ENCODE measurements around the gene PPIF. TPM values are rescaled to one million over a fixed set of nuclear protein-coding genes. Genes with fewer than 3 reads are reported as not detected.
A peak's percentile ranks its signal among the peaks of the same experiment; 100 is the strongest.

The PPIF gene
- total and polyA plus RNA-seq, 7 donors = 44.6 to 297 (median 85.9) TPM

GRCh38 chr10:79357180-79357579 is 9.9 kb downstream of the PPIF start:
- Histone ChIP-seq H3K36me3 (ENCODE audit: insufficient read depth in 1 of 2, low read depth in 1 of 2) (peaks cover 3 to 43% of the 10 kb centered on the region in 2 donors), H3K4me3 (no peak overlapping the region), H3K9me3 (no peaks in the 10 kb centered on the region), H3K4me1 (peaks cover 13% of the 10 kb centered on the region), H3K27me3 (ENCODE audit: insufficient read depth in 3 of 3, low read length in 2 of 3) (no peaks in the 10 kb centered on the region), H3K27ac (no peak overlapping the region)
- TF ChIP-seq CTCF (IDR thresholded peaks at IDR 0.05) = no peak
- ATAC-seq (no peak), DNase-seq (no peak)
- intact Hi-C loops (cut with DNase I) = loop anchor here in 1 of 2 donors (5.0 kb wide), 1 partner anchor 245 kb away; no protein-coding TSS in a partner anchor
- WGBS, 3 donors = 95 to 98% (median 96%) methylated on average over 9 of the region's 9 CpGs

DNA sequence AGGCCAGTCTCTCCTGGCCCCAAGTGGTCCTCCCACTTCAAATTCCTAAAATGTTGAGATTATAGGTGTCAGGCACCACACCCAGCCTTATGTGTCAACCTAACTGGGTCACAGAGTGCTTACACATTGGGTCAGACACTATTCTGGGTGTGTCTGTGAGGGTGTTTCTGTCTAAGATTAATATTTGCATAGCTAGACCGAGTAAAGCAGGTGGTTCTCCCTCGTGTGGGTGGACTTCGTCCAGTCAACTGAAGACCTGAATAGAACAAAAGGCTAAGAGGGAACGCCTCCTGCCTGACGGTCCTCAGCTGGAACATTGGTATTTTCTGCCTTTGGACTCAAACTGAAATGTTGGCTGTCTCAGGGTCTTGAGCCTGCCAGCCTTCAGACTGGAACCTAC is 11.5 kb downstream of the PPIF start:
- TF ChIP-seq CTCF (IDR thresholded peaks at IDR 0.05) = no peak
- no peak overlapping the region for H3K4me3 ChIP-seq
- ATAC-seq (peak; percentile 86 to 97 (median 94)), DNase-seq (peak in 1 of 2 donors; percentile 46)
- peaks cover 3 to 27% of the 10 kb centered on the region in 2 donors for H3K36me3 ChIP-seq (ENCODE audit: insufficient read depth in 1 of 2, low read depth in 1 of 2)
- H3K9me3 ChIP-seq = no peaks in the 10 kb centered on the region
- H3K27ac ChIP-seq = peak overlapping the region; percentile 56
- intact Hi-C loops (cut with DNase I) = loop anchor here in 1 of 2 donors (5.0 kb wide), 1 partner anchor 243 kb away; no protein-coding TSS in a partner anchor
- no peaks in the 10 kb centered on the region for H3K27me3 ChIP-seq (ENCODE audit: insufficient read depth in 3 of 3, low read length in 2 of 3)
- WGBS, 3 donors = 36 to 51% (median 45%) methylated on average over 5 of the region's 5 CpGs
- H3K4me1 ChIP-seq = peaks cover 9% of the 10 kb centered on the region

- 88 to 92% (median 91%) methylated on average over 6 of the region's 6 CpGs for WGBS, 3 donors
- Histone ChIP-seq H3K27me3 (ENCODE audit: insufficient read depth in 3 of 3, low read length in 2 of 3) (no peaks in the 10 kb centered on the region), H3K4me1 (peaks cover 9% of the 10 kb centered on the region), H3K9me3 (no peaks in the 10 kb centered on the region), H3K36me3 (ENCODE audit: insufficient read depth in 1 of 2, low read depth in 1 of 2) (peaks cover 3 to 15% of the 10 kb centered on the region in 2 donors), H3K4me3 (no peak overlapping the region), H3K27ac (no peak overlapping the region)
- DNase-seq (no peak), ATAC-seq (no peak)
- TF ChIP-seq CTCF (IDR thresholded peaks at IDR 0.05) = no peak
- intact Hi-C loops (cut with DNase I) = loop anchor here in 1 of 2 donors (5.0 kb wide), 1 partner anchor 242 kb away; no protein-coding TSS in a partner anchor
Measured at GRCh38 chr10:79359816-79360498, 12.7 kb downstream of the PPIF start.

DNA sequence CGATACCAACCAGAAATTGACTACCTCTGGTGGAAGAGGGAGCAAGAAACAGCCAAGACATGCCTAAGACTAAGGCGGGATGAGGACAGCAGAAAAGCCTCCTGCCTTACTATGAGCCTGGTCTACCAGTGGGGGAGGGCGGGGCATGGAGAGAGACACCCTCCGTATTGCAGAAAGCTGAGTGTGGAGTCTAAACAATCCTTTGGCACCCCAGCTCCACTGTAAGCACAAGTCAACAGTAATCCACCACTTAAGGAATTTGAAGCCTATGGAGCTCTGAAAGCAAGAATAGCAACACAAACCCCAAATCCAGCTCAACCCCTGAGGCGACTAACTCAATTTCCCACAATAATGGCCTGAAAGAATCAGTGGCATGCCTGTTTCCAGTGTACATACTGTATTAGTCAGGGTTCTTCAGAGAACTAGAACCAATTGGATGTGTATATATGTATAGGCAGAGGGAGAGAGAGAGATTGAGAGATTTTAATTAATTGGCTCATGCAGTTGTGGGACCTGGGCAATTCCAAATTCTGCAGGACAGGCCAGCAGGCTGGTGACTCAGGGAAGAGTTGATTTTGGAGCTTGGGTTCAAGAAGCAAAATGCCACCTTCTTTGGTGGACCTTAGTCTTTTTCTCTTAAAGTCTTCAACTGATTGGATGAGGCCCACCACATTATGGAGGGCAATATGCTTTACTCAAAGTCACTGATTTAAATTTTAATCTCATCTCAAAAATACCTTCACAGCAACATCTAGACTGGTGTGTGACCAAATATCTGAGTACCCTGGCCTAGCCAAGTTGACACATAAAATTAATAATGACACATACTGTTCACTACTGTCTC is 13.5 kb downstream of the PPIF start:
- no peak for DNase-seq
- H3K9me3 ChIP-seq = no peaks in the 10 kb centered on the region
- no peak overlapping the region for H3K4me3 ChIP-seq
- no peak overlapping the region for H3K27ac ChIP-seq
- H3K36me3 ChIP-seq (ENCODE audit: insufficient read depth in 1 of 2, low read depth in 1 of 2) = peaks cover 2 to 8% of the 10 kb centered on the region in 2 donors
- ATAC-seq = no peak
- no peak for TF ChIP-seq CTCF (IDR thresholded peaks at IDR 0.05)
- intact Hi-C loops (cut with DNase I) = no loop called here
- peaks cover 9% of the 10 kb centered on the region for H3K4me1 ChIP-seq
- 96 to 98% (median 97%) methylated on average over 5 of the region's 5 CpGs for WGBS, 3 donors
- H3K27me3 ChIP-seq (ENCODE audit: insufficient read depth in 3 of 3, low read length in 2 of 3) = no peaks in the 10 kb centered on the region
